Prostate gland (tissue), 2 donors: ENCODE measurements around the gene UGDH.
"Not testable (repeated sequence)": the region's sequence is repeated elsewhere in the genome, so short reads cannot be mapped to it uniquely, and the experiment has no call there.

Experiments used
- POLR2A ChIP-seq: fragments of 450-650 bp; IDR thresholded peaks from one replicate; pipeline ENCODE4 v1.6.1; 2016; ENCODE audit warnings: antibody characterized with exemption, mild to moderate bottlenecking
- POLR2AphosphoS5 ChIP-seq: sonication (generic); formaldehyde crosslinking; IDR thresholded peaks from one replicate; pipeline ENCODE4 v1.6.1; 2017; ENCODE audit warnings: antibody characterized with exemption
- TF ChIP-seq, protein P1 (sequence below), 4 experiments: fragments of 200-600 bp in 2 of 4; fragments of 450-650 bp in 2 of 4; sonication (generic) in 2 of 4; IDR thresholded peaks; 1 replicate in 3 of 4; 2 replicates in 1 of 4; pipeline ENCODE4 v1.5.1; 2016 to 2019; ENCODE audit warnings: antibody characterized with exemption in 4 of 4, mild to moderate bottlenecking in 2 of 4, moderate library complexity in 2 of 4

DNA sequence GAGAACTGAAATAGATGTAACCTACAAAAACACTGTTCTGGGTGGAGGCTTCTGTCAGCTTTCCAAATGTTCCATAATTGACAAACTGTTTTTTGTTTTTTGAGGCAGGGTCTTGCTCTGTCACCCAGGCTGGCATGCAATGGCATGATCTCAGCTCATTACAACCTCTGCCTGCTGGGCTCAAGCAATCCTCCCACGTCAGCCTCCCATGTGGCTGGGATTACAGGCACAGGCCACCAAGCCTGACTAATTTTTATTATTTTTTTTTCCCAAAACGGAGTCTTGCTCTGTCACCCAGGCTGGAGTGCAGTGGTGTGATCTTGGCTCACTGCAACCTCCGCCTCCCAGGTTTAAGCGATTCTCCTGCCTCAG is 24.6 kb downstream of the UGDH start:
- TF ChIP-seq, protein P1, sequence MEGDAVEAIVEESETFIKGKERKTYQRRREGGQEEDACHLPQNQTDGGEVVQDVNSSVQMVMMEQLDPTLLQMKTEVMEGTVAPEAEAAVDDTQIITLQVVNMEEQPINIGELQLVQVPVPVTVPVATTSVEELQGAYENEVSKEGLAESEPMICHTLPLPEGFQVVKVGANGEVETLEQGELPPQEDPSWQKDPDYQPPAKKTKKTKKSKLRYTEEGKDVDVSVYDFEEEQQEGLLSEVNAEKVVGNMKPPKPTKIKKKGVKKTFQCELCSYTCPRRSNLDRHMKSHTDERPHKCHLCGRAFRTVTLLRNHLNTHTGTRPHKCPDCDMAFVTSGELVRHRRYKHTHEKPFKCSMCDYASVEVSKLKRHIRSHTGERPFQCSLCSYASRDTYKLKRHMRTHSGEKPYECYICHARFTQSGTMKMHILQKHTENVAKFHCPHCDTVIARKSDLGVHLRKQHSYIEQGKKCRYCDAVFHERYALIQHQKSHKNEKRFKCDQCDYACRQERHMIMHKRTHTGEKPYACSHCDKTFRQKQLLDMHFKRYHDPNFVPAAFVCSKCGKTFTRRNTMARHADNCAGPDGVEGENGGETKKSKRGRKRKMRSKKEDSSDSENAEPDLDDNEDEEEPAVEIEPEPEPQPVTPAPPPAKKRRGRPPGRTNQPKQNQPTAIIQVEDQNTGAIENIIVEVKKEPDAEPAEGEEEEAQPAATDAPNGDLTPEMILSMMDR (IDR thresholded peaks at IDR 0.05) = not testable (repeated sequence)
- TF ChIP-seq POLR2AphosphoS5, POLR2A: not testable (repeated sequence)
